GM21619 (cell line): ENCODE measurements around the gene DCLK2.

Experiments used
- ATAC-seq: cut with Tn5 transposase; IDR thresholded peaks from one replicate; pipeline ENCODE4 v1.9.1; 2021; ENCODE audit not compliant: unreplicated experiment

Gene DCLK2

DNA sequence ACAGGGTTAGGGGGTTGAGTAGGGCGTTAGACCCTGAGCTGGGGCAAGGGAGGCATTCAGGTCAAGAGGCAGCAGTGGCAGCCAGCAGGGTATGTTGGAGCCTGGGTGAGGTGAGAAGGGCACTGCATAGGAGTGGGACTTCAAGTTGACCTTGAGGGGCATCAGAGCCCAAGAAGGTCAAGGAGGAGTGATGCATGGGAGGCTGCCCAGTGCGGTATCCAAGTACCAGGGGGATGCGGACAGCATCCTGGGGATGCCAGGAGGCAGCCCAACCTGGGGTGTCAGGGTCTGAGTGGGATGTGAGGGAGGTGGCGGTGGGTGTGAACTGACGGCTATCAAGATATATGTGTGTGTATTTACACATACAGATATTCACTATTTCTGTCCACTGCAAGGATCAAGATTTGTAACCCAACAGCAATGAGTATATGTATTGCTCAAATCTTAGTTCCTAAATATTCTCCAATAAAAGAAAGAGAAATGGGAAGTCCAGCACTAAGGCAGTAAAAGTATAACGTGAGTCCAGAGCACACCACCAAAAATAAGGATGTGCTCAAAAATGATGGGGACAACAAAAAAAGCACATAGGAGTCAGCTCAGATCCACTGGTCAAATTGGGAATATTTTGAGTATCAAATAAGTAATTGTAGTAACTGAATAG is 9.8 kb upstream of the DCLK2 start:
- no peak for ATAC-seq

DNA sequence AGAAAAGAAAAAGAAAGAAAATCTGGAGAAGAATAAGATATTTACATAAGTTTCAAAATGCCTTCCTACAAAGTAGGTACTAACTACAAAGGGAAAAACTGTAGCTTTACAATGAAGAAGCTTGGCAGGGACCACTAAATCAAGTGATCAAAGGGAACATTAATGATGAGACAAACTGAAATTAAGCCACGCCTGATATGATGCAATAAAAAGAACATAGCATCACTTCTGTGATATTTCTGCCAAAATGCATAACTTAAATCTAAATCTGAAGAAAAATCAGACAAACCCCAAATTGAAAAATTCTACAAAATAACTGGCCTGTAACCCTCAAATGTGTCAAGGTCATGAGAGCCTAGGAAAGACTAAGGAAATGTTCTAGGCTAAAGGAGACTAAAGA is 8.9 kb upstream of the DCLK2 start:
- no peak for ATAC-seq

DNA sequence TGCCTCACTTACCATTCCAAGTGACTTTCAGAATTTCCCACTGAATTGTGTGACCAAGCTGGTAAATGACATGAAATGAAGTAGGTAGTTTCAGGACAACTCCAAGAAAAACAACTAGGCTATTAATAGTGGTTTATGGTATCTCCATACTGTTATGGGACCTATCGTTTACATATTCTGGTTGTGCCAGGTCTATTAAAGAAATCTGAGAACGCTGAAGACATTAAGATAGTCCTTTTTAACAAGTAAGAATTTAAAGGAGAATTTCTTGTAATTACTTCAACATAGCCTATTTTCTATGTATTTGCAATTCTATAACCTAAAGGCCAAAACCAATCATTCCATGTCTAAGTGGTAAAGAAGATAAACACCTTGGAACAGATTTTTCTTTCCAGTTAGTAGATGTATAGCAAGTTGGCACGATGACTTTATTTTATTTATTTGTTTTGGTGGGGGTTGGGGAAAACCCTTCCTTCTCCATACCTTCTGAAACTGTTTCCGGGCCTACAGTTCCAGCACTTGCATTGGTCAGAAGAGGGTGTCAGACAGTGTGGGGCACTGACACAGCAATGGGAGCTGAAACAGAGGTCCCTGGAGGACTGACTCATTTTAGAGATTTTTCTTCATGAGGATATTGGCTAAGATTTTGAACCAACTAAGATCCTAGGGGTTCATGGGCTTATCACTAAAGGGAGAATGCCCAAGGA is 7.6 kb upstream of the DCLK2 start:
- ATAC-seq, result no peak

DNA sequence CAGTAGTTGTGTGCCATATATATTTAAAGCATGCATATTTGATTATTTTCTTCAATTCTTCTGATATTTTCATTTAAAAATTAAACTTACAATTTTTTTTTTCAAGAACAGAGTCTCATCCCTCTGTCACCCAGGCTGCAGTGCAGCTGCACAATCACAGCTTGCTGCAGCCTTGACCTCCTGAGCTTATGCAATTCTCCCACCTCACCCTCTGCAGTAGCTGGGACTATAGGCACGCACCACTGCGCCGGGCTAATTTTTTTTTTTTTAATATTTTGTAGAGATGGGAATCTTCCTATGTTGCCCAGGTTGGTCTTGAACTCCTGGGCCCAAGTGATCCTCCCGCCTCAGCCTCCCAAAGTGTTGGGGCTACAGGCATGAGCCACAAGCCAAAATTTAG is 5.8 kb upstream of the DCLK2 start:
- ATAC-seq, result no peak

DNA sequence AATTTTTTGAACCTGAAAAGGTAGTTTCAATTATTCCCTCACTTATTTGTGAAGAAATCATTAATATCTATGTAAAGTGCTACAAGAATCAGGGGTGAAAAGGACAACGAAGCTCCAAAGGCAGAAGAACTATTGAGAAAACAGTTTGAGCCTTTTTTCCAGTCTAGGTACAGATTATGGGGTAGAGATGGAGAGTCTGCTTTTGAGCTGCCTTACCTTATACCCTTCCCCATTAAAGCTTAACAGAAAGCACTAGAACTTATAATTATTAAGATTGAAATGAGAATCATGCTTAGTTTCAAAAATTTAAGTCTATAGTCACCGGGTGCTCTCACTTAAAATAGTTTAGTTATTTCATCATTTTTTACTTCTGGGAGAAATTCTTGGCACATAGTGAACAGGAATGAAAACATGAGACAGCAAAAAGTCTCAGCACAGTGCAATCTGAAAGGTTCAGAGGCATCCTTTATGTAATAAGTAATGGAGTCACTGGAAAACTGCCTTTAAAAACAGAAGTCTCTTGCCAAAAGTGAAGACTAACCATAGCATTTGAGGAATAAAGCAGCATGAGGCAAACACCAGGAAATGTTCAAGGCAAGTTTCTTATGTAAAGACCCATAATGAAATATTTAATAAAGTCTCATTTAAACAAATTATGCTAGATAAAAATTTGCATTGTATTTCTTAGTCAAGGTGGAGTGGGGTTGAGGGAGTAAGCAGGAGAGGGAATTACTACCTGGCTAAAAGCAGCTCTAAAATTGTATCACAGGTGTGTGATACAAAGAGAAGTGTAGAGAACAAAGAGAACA is 5.1 kb upstream of the DCLK2 start:
- no peak for ATAC-seq

DNA sequence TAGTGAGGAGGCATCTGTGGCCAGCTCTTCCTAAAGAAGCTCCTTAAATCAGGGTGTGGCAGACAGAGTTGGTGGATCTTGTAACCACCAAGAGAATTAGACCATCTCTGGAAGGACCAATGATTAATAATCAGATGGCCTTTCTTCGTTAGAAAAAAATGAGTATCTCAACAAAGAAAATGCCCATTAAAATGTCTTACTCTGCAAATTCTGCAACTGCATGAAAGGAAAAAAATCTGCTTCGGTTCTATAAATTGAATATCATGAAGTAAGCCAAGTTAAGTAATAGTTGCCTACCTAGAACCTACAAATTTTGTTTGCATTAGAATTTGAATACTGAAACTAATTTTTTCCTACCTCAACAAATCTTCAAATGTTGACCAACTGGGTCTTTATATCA is 4.2 kb upstream of the DCLK2 start:
- ATAC-seq, result no peak

DNA sequence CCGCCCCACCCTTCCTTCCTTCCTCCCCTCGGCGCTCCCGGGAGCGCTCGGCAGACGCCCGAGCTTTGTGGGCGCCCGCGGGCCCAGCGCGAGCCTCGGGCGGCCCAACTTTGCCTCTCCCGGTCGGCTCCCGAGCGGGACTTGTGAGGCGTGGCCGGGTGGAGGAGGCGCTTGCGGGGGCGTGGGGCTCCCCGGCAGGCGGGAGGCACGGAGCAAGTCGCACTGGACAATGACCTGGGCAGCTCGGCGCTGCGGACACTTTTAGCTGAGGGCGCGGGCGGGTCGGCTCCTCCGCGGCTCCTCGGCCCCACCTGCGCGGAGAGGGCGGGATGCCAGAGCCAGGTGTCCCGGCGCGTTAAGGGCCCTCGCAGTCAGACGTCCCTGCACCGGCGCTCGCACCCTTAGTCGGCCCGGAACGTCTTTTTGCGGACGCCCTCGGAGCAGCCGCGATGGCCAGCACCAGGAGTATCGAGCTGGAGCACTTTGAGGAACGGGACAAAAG is 385 bp downstream of the DCLK2 start:
- no peak for ATAC-seq

DNA sequence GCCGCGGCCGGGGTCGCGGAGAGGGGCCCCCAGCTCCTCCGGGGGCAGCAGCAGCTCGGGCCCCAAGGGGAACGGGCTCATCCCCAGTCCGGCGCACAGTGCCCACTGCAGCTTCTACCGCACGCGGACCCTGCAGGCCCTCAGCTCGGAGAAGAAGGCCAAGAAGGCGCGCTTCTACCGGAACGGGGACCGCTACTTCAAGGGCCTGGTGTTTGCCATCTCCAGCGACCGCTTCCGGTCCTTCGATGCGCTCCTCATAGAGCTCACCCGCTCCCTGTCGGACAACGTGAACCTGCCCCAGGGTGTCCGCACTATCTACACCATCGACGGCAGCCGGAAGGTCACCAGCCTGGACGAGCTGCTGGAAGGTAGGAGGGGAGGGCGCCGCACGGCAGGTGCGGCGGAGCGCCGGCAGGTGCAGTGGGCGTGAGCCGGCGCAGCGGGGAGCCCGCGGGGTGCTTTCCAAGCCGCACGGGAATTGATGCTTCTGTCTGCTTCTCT is 886 bp downstream of the DCLK2 start:
- peak; percentile 45 for ATAC-seq

DNA sequence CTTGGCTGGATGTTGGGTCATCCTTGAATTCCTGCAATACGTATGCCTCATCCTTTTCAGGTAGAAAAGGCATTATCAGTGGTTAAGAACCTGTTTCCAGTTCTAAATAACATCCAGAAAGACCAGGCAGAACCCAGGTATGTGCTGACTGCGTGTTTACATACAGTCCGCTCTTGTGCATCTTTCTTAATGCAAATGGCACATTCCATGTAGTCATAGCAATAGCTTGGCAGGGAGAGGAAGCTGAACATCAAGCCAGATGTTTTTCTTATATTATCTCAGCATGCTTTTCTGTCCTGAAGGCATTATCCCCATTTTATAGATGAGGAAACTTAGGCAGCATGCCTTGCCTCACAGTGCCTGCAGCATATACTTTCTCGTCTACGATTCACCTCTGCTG is 2.1 kb downstream of the DCLK2 start:
- ATAC-seq, result no peak

DNA sequence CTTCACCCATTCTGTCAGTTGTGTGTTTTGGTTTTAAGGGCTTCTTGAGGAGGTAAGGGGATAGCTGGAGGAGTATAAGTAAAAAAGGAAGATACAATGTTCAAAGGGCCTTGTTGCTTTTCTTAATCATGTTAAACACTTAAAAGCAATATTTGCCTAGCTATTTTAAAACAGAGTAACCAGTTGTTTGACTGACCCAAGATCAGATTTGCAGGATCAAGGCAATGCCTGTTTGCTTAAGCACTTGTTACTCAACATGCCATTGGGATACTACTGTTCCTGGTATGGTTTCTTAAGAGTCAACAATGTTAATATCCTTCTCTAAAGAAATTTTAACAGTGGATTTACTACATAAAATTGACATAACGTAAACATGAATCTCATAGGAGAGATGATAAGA is 2.6 kb downstream of the DCLK2 start:
- no peak for ATAC-seq

DNA sequence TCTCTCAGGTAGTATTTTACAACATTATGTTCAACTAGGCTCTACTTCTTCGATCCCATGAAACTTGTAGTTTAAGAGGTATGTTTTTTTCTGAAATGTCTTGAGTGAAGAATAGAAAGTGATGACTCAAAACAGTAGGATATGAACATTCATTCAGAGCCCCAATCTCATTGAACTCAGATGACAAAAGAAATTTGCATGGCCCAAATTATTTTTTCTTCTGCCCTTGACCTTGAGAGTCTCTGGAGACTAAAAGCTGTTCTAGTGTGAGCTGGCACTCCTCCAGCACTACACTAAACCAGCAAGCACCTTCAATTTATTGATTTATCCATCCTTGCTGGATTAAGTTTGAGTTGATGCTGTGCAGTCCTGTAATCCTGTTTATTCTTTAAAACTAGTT is 4.0 kb downstream of the DCLK2 start:
- peak; percentile 86 for ATAC-seq

DNA sequence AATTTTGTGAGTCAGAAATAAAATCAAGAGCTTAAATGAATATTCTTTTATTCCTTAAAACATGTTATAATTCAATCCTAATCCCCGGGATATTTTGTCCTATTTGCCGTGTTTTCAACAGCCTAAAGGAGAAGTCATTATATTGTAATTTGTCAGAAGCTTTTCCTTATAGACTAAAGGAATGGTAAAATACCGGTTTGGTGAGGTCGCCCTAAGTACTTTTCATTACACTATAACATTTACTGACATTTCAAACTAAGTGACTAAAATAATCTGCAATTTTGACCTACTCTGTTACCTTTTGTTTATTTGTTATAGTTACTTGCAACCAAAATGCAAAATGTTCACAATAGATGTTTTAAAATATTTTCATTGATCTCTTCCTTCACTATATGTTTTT is 8.8 kb downstream of the DCLK2 start:
- no peak for ATAC-seq

DNA sequence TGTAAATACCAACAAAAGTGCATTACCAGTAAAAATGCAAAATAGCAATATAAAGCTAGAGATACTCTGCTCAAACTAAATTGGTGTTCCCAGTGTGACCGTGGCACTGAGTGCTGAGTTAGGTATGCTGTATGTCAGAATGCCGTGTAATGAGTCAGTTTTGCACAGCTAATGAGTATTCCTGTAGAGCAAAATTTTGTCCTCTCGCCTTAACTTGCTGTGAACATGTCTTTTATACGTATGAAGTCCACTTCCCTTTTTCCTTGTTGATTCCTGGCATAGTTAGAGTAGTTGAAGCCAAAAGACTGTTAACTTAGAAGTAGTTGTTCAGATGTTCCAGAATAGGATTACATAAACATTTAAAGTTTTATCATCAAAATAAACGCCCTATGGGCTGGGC is 11.5 kb downstream of the DCLK2 start:
- ATAC-seq, result no peak

DNA sequence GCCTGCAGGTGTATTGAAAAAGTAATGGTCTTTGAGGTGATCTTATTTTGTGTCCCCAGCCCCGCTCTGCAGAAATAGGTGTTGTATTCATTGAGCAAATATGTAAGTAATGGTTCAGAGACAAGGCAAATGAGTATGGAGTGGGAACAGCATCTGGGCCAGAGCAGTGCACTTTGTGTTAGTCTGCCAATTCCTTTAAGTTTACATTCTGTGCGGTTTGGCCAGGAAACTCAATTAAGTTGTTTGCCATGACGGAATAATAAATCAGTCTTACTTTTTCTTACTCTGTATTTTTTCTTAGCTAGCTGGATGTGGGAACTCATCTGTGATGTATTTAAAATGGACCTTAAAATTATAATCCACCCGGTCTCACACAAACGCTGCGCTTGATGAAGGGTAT is 12.6 kb downstream of the DCLK2 start:
- ATAC-seq, result no peak

DNA sequence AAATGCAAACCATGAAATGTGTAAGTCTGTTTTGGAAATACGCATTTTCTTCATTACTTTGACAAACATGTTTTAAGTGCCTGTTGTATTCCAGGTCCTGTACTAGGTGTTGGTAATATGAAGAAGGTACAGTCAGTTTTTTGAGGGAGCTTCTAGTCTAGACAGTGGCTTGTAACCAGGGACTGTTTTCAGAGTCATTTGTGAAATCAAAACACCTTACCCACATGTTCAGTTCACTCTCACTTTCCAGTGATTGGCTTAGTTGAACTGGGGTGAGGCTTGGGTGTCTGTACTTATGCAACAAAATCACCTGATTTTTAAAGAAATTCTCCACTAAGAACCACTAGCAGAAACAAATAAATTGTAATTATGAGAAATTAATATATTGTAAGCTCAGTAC is 16.4 kb downstream of the DCLK2 start:
- ATAC-seq, result no peak

DNA sequence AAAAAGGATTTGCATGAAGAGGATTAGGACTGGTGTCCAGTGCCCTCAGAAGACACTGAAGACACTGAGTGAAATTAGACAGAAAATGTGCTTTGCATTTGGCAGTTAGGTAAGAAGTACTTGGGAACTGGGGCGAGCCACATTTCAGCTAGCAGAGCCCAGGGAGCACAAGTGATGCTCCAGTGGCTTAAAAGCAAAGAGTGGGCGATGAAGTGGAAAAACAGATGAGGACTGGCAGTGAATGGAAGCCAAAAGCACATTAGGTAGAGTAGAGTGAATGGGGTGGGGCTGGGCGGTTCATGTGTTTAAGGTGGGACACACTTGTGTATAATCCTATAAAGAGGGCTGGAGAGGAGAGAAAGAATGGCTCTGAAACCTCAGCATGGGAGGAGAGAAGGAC is 18.4 kb downstream of the DCLK2 start:
- no peak for ATAC-seq

DNA sequence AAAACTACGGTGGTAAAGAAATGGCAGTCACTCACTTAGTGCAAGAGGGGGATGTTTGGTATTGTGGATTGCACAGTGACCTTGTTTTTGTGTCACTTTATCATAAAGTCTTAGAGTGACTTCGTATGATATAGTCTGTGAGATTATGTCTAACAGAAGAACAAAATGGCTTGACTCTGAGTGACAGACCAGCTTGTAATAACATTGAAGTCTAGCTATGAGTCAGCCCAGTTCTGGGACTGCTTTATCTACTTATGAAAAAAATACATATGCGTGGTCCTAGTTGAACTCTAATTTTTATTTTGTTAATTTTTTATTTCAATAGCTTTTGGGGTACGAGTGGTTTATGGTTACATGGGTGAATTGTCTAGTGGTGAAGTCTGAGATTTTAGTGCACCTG is 20.0 kb downstream of the DCLK2 start:
- ATAC-seq, result no peak

DNA sequence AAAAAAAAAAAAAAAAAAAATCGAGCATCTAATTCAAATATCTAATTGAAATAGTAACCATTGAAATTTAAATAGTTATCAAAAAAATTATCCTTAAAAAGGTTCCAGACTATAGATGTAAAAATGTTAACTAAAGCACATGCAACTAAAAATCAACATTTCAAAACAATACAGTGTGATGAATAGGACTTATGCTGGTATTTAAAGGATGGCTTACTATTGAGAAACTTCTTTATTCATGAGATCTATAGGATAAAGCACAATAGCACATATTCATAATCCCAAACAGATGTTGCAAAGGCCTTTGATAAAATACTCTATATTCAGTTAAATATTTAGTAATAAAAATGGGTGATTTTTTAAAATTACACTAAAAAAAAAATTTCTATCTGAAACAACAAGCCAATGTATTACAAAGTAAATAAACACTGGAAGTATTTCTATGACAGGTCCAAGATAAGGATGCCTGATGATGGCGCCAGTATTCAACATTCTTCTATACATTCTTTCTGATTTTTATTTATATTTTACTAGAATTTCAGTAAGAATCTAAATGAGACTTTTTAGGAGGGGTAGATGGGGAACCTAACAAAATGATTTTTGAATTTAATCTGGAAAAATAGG is 26.3 kb downstream of the DCLK2 start:
- no peak for ATAC-seq

DNA sequence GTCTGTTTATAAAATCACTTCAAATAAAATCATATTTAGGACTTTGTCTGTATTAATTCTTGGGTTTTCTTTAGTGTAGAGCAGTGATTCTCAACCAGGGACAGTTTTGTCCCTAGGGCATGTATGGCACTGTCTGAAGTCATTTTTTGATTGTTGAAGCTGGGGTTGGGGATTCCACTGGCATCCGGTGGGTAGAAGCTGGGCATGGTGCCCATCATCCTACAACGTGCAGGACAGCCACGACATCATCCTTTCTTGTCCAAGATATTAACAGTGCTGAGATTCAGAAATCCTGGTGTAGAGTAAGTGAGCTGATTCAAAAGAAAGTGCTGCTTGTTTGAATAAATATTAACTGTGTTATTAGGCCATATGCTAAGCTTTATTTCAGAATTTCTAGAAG is 28.6 kb downstream of the DCLK2 start:
- no peak for ATAC-seq

DNA sequence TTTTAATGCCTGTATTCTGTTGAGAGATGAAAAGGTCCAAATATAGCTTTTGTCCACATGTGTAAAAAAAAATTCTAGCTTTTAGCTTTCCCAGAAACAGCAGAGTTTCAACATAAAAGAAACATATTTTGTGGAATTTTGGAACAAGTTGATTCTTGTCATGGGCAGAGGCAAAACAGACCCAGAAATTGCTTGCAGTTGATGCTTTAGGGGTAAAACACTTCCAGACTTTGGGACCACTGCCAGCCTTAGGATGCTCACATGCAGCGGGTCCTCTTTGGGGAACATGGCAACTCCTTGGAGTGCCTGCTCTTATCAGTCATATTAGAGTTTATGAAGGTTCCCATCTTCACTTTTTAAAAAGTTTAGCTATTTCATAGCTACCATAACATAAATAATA is 30.4 kb downstream of the DCLK2 start:
- ATAC-seq, result no peak

DNA sequence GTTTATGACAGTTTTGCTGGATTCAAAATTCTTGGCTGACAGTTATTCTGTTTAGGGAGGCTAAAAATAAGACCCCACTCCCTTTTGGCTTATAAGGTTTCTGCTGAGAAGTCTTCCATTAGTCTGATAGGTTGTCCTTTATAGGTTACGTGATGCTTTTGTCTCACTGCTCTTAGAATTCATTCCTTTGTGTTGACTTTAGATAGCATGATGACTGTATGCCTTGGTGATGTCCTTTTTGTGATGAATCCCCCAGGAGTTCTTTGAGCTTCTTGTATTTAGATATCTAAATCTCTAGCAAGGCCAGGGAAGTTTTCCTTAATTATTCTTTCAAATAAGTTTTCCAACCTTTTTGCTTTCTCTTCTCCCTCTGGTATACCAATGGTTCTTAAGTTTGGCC is 36.4 kb downstream of the DCLK2 start:
- ATAC-seq, result no peak
